Measurements from ENCODE around the gene SPATS2L. TPM values are rescaled to one million over a fixed set of nuclear protein-coding genes. Genes with fewer than 3 reads are reported as not detected.
"Not testable (repeated sequence)": the region's sequence is repeated elsewhere in the genome, so short reads cannot be mapped to it uniquely, and the experiment has no call there.

Gene SPATS2L
- total RNA-seq, 1 experiment from 2014 or later, result 112 TPM

DNA sequence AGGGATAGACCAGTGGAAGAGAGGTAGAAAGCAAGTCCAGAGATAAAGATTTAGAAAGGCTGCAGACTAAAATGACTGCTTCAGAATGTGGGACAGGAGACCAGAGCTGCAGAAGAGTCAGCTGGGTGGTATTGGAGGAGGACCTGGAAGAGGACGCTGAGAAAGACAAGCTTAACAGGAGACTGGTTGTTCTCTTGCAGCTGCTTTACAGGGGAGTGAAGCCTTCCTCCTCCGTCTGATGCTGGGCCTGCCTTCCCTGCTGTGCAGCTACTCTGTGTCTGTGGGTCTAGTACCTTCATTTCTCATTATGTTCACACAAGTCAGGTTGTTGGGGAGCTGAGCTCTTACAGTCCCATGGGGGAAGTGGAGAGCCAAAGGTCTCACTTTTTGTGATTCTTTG, 35.7 kb downstream of the SPATS2L start (continued):
- TF ChIP-seq, protein P1, sequence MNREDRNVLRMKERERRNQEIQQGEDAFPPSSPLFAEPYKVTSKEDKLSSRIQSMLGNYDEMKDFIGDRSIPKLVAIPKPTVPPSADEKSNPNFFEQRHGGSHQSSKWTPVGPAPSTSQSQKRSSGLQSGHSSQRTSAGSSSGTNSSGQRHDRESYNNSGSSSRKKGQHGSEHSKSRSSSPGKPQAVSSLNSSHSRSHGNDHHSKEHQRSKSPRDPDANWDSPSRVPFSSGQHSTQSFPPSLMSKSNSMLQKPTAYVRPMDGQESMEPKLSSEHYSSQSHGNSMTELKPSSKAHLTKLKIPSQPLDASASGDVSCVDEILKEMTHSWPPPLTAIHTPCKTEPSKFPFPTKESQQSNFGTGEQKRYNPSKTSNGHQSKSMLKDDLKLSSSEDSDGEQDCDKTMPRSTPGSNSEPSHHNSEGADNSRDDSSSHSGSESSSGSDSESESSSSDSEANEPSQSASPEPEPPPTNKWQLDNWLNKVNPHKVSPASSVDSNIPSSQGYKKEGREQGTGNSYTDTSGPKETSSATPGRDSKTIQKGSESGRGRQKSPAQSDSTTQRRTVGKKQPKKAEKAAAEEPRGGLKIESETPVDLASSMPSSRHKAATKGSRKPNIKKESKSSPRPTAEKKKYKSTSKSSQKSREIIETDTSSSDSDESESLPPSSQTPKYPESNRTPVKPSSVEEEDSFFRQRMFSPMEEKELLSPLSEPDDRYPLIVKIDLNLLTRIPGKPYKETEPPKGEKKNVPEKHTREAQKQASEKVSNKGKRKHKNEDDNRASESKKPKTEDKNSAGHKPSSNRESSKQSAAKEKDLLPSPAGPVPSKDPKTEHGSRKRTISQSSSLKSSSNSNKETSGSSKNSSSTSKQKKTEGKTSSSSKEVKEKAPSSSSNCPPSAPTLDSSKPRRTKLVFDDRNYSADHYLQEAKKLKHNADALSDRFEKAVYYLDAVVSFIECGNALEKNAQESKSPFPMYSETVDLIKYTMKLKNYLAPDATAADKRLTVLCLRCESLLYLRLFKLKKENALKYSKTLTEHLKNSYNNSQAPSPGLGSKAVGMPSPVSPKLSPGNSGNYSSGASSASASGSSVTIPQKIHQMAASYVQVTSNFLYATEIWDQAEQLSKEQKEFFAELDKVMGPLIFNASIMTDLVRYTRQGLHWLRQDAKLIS (CRISPR knock-in tag; IDR thresholded peaks at IDR 0.05; ENCODE audit: borderline replicate concordance), result no peak
- no peak for TF ChIP-seq EMX1 (CRISPR knock-in tag; IDR thresholded peaks at IDR 0.05)
- no peak for TF ChIP-seq TP53 (CRISPR knock-in tag; IDR thresholded peaks at IDR 0.05)
- no peak for TF ChIP-seq ATF3 (CRISPR knock-in tag; conservative IDR thresholded peaks at IDR 0.05)
- TF ChIP-seq, protein P2, sequence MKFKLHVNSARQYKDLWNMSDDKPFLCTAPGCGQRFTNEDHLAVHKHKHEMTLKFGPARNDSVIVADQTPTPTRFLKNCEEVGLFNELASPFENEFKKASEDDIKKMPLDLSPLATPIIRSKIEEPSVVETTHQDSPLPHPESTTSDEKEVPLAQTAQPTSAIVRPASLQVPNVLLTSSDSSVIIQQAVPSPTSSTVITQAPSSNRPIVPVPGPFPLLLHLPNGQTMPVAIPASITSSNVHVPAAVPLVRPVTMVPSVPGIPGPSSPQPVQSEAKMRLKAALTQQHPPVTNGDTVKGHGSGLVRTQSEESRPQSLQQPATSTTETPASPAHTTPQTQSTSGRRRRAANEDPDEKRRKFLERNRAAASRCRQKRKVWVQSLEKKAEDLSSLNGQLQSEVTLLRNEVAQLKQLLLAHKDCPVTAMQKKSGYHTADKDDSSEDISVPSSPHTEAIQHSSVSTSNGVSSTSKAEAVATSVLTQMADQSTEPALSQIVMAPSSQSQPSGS (CRISPR knock-in tag; IDR thresholded peaks at IDR 0.05; ENCODE audit: borderline replicate concordance, low read depth), result no peak
- TF ChIP-seq TEAD4 (CRISPR knock-in tag; IDR thresholded peaks at IDR 0.05), result no peak

- H3K4me3 Mint-ChIP-seq, result no peak overlapping the region
- no peaks in the 10 kb centered on the region for H3K27me3 Mint-ChIP-seq (ENCODE audit: low read depth)
- H3K36me3 Mint-ChIP-seq, result peaks cover 29% of the 10 kb centered on the region
- no peak for TF ChIP-seq CREM (CRISPR knock-in tag; IDR thresholded peaks at IDR 0.05)
- no peak for TF ChIP-seq ATF6 (CRISPR knock-in tag; IDR thresholded peaks at IDR 0.05)
- TF ChIP-seq AR (CRISPR knock-in tag; IDR thresholded peaks at IDR 0.05), result no peak
- TF ChIP-seq, protein P3, sequence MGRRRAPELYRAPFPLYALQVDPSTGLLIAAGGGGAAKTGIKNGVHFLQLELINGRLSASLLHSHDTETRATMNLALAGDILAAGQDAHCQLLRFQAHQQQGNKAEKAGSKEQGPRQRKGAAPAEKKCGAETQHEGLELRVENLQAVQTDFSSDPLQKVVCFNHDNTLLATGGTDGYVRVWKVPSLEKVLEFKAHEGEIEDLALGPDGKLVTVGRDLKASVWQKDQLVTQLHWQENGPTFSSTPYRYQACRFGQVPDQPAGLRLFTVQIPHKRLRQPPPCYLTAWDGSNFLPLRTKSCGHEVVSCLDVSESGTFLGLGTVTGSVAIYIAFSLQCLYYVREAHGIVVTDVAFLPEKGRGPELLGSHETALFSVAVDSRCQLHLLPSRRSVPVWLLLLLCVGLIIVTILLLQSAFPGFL (CRISPR knock-in tag; IDR thresholded peaks at IDR 0.05; ENCODE audit: borderline replicate concordance), result no peak
- TF ChIP-seq IRF2 (CRISPR knock-in tag; IDR thresholded peaks at IDR 0.05; ENCODE audit: borderline replicate concordance, low read depth), result no peak
- no peak for TF ChIP-seq PRRX2 (CRISPR knock-in tag; IDR thresholded peaks at IDR 0.05)
- DNase-seq (ENCODE audit: low spot score) (no peak), ATAC-seq (no peak)
- H3K27ac Mint-ChIP-seq, result peak overlapping the region; percentile 41
- H3K4me1 Mint-ChIP-seq, result peaks cover 66% of the 10 kb centered on the region
- CTCF ChIA-PET, result interaction anchor here (0.9 kb wide), 1 partner anchor 141 kb away, joined by 4 read pairs; no protein-coding TSS in a partner anchor
- peaks cover 8% of the 10 kb centered on the region for H3K9me3 Mint-ChIP-seq
- POLR2A ChIA-PET, result interaction anchor here (1.6 kb wide), 1 partner anchor 36 kb away, joined by 3 read pairs; no protein-coding TSS in a partner anchor
Observed at GRCh38 chr2:200342654-200343053, 36.2 kb downstream of the SPATS2L start.

DNA sequence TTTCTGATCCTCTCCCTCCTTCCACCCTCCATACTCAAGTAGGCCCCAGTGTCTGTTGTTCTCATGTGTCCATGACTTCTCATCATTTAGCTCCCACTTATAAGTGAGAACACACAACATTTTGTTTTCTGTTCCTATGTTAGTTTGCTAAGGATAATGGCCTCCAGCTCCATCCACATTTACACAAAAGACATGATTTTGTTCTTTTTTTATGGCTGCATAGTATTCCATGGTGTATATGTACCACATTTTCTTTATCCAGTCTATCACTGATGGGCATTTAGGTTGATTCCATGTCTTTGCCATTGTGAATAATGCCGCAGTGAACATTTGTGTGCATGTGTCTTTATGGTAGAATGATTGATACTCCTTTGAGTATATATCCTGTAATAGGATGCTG, 37.7 kb downstream of the SPATS2L start:
- Mint-ChIP-seq H3K4me1 (peaks cover 65% of the 10 kb centered on the region), H3K9me3 (peaks cover 12% of the 10 kb centered on the region), H3K36me3 (peaks cover 42% of the 10 kb centered on the region)
- H3K4me3 Mint-ChIP-seq; CTCF ChIA-PET; H3K27me3 Mint-ChIP-seq (ENCODE audit: low read depth); H3K27ac Mint-ChIP-seq; DNase-seq (ENCODE audit: low spot score); ATAC-seq: not testable (repeated sequence)
- POLR2A ChIA-PET, result interaction anchor here (1.6 kb wide), 1 partner anchor 35 kb away, joined by 3 read pairs; no protein-coding TSS in a partner anchor
